GM20000 (cell line): ENCODE results near the gene BACH2.

Experiments used
- DNase-seq: peaks from one replicate; pipeline ENCODE4 v3.0.0; 2012; ENCODE audit warnings: low spot score
- CTCF ChIP-seq: IDR thresholded peaks from 2 replicates; pipeline ENCODE4 v1.5.1; 2012; ENCODE audit warnings: mild to moderate bottlenecking, control low read depth; ENCODE audit errors: extremely low read depth, missing control alignments

BACH2 gene

DNA sequence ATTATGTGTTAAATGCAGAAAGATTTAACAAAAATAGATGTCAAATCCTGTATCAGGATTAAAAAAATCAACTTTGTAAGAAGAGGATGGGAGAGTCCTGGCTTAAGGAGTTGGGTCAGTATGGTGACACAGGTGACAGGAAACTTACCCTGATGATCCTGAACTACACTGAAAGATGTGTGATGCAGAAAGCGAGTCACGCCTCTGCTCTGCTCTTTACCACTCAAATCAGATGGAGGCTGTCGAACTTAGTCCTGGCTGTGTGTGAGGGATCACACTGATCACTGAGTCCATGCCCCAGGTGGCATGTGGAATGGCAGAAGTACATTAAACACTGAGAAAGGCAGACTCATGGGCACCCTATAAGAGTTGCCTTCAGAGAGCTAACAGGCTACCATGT, 309.5 kb downstream of the BACH2 start:
- TF ChIP-seq CTCF, result no peak
- DNase-seq, result no peak

DNA sequence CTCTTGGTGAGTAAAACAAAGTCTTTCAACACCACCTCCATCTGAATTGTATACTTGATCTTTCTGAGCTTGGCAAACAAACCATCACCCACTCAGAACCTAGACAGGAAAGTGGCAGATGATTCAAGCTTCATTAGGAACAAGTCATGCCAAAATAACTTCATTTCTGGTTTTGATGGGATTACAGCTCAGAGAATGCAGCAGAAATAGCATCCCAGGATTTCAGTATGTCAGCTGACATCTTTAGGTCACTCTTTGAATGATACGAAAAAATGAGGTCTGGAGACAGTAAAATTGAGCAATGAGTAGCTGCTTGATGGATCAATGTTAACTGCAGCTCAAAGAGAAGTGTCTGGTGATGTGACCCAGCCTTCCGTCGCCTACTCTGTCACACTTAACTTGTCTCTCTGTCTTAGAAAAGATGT, 310.0 kb downstream of the BACH2 start:
- no peak for TF ChIP-seq CTCF
- DNase-seq, result no peak

GRCh38 chr6:89985751-89986493, 310.7 kb downstream of the BACH2 start:
- no peak for DNase-seq
- TF ChIP-seq CTCF, result no peak

DNA sequence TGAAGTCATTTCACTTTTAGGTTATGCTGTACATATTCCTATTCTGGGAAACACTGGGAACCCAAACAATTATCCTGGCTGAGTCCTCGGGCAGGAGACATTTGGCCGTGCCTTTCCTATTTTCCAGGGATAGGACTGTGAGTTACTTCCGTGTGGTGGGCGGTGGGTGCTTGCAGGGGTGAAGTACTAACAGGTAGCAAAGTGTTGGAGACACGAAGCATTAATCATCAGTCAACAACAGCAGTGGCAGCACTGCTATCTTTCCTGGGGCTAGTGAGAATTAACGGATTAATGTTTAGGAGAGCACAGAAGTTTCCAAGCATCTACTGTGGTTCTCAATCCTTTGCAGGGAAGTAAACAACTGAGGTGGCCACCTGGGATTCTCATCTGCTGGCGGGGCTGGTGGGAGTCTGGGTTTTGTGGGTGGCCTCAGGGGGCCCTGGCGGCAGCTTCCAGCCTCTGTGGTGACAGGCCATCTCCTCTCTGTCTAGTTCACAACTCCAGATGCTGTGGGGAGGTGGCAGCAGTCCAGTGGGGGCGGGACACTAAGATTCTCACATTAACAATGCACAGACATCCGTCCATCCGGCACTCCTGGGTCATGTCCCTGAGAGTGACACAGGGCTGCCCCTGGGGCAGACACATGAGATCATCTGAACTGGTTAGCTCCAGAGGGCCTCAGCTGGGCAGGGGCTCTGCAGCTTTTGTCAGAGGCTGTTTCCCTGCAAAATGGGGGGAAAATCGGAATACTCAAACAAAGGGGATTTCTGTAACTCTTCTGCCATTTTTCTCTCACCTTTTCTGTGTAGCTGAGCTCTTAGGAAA, 311.5 kb downstream of the BACH2 start:
- TF ChIP-seq CTCF, result no peak
- DNase-seq, result no peak

DNA sequence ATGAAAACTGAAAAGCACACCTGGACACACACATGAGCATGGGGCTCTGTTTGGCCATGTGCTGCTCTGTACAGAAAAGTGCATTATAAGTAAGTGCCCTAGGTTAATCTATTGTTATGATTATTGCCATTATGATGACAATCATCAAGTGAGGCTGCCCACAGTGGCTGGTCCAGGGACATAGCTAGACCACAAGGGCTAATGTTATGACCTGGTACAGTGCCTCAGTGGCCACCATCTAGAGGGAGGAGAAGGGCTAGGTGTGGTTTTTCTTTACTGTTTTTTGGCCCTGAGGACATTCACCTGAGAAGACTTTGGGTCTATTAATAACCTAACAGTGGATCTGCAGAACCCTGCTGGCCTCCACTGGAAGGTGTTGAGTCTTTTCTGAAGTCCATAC, 316.3 kb downstream of the BACH2 start:
- no peak for TF ChIP-seq CTCF
- DNase-seq, result no peak

GRCh38 chr6:89979481-89980119, 317.0 kb downstream of the BACH2 start:
- DNase-seq, result no peak
- no peak for TF ChIP-seq CTCF

DNA sequence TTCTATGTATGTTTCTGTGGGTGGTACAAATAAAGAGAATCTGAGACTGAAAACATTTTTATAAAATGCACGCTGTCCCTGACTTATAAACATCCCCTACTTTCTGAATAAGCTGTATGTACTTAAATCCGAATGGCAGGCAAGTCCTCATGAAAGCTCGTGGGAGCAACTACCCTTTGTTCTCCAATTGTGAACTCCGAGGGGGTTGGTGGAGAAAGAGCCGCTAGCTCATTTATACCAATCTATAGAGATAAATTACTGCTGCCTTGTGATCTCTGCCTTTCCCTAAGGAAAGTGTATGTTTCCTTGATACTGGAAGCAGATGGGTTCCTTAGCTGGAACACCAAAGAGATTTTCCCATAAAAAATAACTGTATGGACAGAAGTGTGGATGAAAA, 317.9 kb downstream of the BACH2 start:
- DNase-seq, result no peak
- TF ChIP-seq CTCF, result no peak
